ENCODE data around the gene SEC11A.
"Not testable (repeated sequence)": the region's sequence is repeated elsewhere in the genome, so short reads cannot be mapped to it uniquely, and the experiment has no call there.

SEC11A gene

DNA sequence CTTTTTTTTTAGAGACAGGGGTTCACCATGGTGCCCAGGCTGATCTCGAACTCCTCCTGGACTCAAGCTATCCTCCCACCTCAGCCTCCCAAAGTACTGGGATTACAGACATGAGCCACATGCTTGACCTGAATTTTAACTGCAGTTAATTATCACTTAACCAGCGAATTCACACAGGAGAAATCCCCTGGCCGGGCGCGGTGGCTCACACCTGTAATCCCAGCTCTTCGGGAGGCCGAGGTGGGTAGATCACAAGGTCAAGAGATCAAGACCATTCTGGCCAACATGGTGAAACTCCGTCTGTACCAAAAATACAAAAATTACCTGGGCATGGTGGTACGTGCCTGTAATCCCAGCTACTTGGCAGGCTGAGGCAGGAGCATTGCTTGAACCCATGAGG is 74.1 kb downstream of the SEC11A start:
- not testable (repeated sequence) for DNase-seq

- peak in 4 of 14 donors; percentile 8 to 47 (median 26) for DNase-seq
Observed at GRCh38 chr15:84638103-84638502, 77.8 kb downstream of the SEC11A start.

GRCh38 chr15:84634228-84634837 is 81.6 kb downstream of the SEC11A start:
- DNase-seq = peak in 1 of 14 donors; percentile 46

- peak in 12 of 14 donors; percentile 45 to 87 (median 74) for DNase-seq
Observed at GRCh38 chr15:84633311-84634227, 82.4 kb downstream of the SEC11A start.

- no peak for DNase-seq
Observed at GRCh38 chr15:84631706-84632272, 84.2 kb downstream of the SEC11A start.

GRCh38 chr15:84629033-84629432 is 86.9 kb downstream of the SEC11A start:
- no peak for DNase-seq

- no peak for DNase-seq
Observed at GRCh38 chr15:84625123-84625522, 90.8 kb downstream of the SEC11A start.

DNA sequence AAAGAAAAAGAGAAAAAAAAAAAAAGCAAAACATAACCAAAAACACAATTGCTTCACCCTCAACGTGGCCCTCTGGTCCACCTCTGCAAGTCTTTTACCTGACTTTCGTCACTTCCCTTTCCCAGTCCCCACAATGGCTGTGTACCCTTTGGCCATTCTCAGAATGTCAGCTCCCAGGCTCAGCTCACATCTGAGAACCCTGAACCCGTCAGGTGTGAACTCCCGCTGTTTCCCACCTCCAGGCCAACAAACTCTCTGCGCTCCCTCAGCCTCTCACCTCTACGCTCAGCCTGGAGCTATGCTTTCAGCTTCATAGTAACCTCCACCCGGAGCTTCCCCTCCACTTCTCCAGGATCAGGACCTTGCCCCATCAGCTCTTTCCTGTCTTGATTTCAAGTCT is 91.6 kb downstream of the SEC11A start:
- DNase-seq = no peak

DNA sequence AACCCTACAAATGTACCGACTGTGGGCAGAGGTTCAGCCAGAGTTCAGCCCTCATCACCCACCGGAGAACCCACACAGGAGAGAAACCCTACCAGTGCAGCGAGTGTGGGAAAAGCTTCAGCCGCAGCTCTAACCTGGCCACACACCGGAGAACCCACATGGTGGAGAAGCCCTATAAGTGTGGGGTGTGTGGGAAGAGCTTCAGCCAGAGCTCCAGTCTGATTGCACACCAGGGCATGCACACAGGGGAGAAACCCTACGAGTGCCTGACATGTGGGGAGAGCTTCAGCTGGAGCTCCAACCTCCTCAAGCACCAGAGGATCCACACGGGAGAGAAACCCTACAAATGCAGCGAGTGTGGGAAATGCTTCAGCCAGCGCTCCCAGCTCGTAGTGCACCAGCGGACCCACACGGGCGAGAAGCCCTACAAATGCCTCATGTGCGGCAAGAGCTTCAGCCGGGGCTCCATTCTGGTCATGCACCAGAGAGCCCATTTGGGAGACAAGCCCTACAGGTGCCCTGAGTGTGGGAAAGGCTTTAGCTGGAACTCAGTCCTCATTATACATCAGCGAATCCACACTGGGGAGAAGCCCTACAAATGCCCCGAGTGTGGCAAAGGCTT is 94.5 kb downstream of the SEC11A start:
- DNase-seq = no peak

- no peak for DNase-seq
Observed at GRCh38 chr15:84620626-84621025, 95.3 kb downstream of the SEC11A start.

All from C1 segment of cervical spinal cord (tissue), 14 donors.